Measurements from ENCODE around the gene PICALM.
A peak's percentile ranks its signal among the peaks of the same experiment; 100 is the strongest.
"Not testable (repeated sequence)": the region's sequence is repeated elsewhere in the genome, so short reads cannot be mapped to it uniquely, and the experiment has no call there.

PICALM gene, protein sequence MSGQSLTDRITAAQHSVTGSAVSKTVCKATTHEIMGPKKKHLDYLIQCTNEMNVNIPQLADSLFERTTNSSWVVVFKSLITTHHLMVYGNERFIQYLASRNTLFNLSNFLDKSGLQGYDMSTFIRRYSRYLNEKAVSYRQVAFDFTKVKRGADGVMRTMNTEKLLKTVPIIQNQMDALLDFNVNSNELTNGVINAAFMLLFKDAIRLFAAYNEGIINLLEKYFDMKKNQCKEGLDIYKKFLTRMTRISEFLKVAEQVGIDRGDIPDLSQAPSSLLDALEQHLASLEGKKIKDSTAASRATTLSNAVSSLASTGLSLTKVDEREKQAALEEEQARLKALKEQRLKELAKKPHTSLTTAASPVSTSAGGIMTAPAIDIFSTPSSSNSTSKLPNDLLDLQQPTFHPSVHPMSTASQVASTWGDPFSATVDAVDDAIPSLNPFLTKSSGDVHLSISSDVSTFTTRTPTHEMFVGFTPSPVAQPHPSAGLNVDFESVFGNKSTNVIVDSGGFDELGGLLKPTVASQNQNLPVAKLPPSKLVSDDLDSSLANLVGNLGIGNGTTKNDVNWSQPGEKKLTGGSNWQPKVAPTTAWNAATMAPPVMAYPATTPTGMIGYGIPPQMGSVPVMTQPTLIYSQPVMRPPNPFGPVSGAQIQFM

DNA sequence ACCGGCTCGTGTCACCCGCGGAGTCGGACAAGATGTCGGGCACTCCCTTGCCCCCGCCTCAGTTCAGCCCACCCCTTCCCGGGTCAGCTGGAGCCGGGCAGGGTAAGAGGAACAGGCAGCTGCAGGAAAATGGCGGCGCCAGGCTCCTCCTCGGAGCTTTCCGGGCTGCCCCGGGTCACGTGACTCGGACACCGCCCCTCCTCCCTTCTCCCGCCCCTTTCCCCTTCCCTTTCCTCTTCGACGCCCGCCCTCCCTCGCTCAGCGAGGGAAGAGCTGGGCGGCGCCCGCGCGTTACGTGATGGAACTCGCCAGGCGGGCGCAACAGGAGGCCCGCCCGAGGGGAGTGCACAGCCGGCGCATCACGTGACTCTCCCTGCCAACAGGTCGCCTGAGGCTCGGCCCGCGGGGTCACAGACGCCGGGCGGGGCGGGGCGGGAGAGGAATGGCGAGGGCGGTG is at the start of gene PICALM:
Gene PICALM, minus strand, starts transcription at position 134 of the 457 bp plus-strand sequence. CDS start 304 bp downstream, outside the sequence.
- DNase-seq (ENCODE audit: low read depth in 2 of 2): peak; percentile 97

DNA sequence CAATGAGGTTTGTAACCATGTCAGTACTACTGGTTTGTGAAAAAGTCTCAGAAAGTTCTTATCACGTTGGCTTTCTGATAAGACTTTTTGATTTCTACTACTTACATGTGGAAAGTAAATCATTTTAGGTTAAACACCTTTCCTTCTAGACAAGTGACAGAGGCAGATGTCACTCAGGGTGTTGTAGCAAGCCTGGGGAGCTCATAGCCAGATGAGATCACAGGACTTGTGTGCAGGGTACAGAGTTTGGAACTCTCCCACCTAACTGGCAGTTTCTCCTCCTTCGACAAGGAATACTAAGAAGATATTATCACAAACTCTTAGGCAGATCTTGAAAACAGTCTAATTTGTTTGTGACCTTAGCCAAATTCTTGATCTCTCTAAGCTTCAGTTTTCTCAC is 49.4 kb upstream of the PICALM start:
- no peak for DNase-seq (ENCODE audit: low read depth in 2 of 2)

DNA sequence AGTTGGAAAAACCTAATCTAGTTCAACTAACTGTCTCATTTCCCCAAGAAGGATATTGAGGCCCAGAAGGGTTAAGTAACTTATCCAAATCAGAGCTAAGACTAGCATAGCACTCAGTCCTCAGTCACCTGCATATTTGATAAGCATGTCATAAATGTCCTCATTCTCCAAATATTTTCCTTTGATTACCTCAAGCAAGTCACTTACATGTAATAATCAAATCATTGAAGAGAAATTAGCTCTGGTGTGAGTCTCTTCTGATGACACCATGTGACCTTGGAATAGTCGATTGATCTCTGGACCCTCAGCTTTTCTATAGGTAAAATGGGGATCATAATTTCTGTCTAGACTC is 48.8 kb upstream of the PICALM start:
- DNase-seq (ENCODE audit: low read depth in 2 of 2): no peak

DNA sequence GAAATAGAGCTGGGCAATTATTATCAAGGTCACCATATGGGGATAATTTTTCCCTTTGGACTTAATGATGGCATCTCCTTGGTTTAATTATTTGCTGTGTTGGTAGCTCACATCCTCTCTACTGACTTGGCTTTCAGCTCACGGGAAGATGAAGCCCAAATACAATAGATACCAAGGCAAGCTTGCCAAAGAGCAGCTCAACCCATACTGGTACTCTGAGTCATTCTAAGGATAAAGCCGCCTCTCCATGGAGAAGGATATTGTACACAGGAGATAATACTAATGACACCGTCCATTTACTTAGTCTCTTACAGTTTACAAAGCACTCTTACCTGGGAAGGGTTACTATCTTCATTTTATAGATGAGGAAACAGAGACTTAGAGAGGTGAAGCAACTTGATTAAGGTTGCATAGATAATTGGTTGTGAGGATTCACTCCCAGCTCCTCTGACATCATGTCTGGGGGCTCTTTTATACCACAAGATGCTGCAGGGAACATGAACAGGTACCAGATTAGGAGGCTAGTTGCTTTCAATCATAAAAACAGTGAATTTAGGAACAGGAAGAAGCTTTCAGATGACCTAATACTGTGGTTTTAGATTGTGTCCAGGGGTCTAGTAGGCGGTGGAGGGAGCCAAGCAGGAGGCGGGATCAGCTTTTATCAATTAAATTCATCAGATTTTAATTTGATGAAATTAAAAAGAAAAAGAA is 48.3 kb upstream of the PICALM start:
- no peak for DNase-seq (ENCODE audit: low read depth in 2 of 2)

DNA sequence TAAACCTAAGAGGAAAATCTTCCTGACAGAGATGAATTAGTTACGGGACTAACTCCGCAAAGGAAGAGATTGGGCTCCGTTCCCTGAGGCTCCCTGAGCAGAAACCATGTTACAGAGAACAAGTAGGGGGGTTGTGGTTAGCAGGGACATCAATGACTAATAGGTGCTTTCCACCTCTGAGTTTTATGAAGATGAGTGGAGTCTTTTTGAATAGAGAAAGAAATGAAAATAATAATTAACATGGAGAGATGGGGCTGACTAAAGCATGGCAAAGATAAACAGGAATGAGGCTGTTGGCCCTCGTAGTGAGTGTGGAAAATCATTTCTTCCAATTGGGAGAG is 47.5 kb upstream of the PICALM start:
- DNase-seq (ENCODE audit: low read depth in 2 of 2): no peak

DNA sequence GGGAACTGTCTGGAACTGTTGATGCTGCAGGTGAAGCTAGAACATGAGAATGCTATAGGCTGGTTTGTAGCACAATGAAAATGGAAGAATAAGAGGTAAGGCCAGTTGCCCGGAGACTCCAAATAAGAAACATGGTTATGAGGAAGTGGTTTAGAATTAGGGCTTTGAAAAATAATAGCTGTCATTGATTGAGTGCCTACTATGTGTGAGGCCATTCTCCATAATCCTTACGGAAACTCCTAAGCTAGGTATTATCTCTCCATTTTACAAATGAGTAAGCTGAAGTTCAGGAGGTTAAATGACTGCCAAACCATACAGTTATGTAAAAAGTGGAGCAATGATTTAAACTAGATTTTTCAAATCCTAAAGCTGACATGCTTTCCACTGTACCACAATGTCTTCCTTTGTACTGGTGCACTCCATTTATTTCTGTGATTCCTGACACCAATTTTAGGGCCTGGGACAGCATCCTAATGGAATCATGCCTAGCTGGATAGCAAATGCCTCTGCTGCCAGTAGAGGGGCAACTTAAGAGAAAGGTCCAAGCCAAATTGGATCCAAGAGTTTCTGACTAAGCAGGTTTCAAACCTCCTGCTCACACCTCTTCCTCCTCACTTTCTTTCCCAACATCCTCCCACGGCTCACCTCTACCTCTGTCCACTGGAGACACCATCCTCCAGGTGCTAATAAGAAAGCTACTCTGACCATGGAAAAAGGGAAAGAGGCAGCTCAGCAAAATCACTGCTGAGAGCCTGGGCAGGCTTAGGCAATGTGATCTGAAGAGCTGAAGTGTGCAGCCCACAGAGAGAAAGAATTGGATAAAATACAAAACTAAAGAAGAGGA is 46.9 kb upstream of the PICALM start:
- no peak for DNase-seq (ENCODE audit: low read depth in 2 of 2)

DNA sequence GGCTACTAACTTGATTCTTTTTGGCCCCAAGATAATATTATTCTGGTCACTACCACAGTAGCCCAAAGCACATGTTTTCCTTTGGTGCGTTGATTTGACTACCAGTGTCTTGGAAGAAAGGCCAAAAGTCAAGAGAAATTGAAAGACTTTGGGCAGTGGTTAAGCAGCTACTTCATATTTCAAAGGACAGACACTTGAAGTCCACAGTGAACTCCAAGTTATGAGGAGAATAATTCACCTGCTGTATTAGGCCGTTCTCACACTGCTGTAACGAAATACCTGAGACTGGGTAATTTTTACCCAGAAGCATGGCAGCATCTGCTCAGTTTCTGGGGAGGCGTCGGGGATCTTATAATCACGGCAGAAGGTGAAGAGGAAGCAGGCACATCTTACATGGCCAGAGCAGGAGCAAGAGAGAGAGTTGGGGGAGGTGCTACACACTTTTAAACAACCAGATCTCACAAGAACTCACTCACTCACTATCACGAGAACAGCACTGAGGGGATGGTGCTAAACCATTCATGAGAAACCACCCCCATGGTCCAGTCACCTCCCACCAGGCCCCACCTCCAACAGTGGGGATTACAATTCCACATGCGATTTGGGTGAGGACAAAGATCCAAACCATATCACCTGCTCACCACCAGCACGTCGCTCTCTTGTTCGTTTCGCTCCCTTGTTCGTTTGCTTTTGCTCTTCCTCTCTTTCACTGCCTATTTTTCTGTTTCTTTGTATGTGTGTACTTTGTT is 40.2 kb upstream of the PICALM start:
- DNase-seq (ENCODE audit: low read depth in 2 of 2): no peak

DNA sequence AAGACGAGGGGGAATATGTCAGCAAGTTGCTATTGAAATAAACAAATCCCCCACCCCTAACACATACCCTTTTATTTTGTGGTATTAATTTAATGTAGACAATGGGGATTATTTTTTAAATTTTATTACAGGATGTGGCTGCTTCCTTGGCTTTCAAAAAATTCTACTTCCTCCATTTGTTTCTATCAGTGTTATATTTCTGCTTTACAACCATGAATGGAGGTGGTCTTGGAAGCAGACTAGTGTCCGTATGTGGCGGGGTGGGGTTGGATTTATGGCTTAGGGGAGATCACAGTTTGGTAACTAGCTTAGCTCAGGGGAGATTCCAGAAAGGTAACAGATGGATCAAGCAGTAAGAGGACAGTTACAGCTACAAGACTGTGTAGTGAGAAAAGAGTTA is 39.3 kb upstream of the PICALM start:
- DNase-seq (ENCODE audit: low read depth in 2 of 2): no peak

DNA sequence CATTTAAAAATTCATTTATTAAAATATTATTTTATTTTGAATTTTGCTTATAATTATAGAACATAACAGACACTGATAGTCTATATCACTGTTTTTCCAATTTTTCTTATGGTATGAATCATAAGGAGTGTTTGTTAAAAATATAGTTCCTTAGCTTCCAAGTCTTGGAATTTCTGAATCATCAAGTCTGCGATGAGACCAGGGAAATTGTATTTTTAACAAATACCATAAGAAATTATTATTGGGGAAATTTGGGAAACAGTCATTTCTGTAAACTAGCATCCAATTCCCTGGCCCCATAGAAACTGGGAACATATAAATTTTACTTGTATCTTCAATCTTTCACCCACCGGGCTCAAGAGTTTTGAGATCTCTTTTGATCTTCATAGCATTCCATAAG is 38.0 kb upstream of the PICALM start:
- DNase-seq (ENCODE audit: low read depth in 2 of 2): no peak

DNA sequence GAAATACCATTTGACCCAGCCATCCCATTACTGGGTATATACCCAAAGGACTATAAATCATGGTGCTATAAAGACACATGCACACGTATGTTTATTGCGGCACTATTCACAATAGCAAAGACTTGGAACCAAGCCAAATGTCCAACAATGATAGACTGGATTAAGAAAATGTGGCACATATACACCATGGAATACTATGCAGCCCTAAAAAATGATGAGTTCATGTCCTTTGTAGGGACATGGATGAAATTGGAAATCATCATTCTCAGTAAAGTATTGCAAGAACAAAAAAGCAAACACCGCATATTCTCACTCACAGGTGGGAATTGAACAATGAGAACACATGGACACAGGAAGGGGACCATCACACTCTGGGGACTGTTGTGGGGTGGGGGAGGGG is 37.1 kb upstream of the PICALM start:
- not testable (repeated sequence) for DNase-seq (ENCODE audit: low read depth in 2 of 2)

DNA sequence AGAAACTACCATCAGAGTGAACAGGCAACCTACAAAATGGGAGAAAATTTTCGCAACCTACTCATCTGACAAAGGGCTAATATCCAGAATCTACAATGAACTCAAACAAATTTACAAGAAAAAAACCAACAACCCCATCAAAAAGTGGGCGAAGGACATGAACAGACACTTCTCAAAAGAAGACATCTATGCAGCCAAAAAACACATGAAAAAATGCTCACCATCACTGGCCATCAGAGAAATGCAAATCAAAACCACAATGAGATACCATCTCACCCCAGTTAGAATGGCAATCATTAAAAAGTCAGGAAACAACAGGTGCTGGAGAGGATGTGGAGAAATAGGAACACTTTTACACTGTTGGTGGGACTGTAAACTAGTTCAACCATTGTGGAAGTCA is 36.7 kb upstream of the PICALM start:
- not testable (repeated sequence) for DNase-seq (ENCODE audit: low read depth in 2 of 2)

DNA sequence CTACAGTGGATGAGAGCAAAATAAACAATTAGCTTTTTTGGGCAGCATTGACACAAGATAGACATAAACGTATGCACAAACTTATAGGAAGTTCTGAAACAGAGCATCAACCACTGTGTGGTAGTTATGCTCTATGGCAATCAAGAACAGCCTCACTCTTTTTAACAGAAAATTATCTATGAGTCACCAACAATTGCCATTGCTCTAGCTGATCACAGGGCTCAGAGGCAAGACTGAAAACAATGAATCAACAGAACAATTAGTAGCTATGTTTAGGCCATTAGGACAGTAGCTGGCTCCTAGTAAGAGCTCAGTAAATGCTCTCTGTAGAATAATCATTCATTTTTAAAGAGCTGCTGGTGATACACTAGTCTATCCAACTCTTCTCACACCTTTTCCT is 34.9 kb upstream of the PICALM start:
- no peak for DNase-seq (ENCODE audit: low read depth in 2 of 2)

DNA sequence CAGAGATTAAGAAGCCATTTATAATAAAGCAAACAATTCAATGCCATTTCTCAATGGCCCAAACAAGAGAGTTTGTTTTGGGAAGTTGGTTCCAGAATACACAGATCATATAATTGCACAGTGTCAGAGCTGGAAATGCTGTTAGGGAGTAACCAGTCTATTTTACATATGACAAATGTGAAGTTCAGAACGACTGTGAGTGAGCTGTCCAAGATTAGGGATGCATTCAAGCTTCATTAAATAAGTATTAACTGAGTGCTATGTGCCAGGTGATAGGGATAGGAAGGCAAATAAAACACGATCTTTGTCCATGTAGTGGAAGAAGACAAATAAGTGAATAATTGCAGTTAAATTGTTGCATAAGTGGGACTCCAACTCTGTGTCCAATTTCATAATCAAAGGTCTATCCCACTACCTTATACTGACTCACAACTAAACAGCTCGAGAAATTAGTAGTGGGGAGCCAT is 33.1 kb upstream of the PICALM start:
- DNase-seq (ENCODE audit: low read depth in 2 of 2): no peak

DNA sequence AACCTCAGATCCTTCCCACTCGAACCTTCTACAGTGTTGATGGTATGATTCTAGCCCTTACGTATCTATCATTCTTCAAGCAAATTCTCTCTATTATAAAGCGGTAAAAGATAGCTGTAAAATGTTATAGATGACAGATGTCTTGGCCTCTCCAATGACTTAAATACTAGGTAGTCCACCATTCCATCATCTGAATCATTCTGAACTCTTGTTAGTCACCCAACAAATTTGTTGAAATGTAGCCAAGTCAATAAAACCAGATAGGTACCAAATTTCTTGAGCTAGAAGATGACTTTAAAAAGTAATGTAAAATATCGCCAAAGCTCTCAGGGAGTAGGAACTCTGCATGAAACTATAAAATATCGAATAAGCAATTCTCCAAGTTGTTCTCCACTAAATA is 32.6 kb upstream of the PICALM start:
- DNase-seq (ENCODE audit: low read depth in 2 of 2): no peak

DNA sequence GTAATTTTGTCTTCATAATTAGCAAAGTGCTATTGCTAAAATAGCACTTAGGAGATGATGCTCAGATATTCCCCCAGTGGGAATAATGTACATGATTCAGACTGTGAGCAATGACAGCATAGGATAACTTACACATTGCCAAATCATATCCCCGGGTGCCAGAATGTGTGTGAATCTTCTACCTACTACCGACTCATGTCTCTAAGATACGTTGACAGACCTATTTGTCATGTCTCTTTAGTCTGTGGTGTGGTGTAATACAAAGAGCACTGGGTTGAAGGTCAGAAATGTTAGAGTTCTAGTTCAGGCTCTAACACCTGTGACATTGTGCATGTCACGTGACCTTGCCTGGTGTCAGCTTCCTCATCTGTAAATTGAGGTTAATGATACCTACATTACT is 31.0 kb upstream of the PICALM start:
- DNase-seq (ENCODE audit: low read depth in 2 of 2): no peak

DNA sequence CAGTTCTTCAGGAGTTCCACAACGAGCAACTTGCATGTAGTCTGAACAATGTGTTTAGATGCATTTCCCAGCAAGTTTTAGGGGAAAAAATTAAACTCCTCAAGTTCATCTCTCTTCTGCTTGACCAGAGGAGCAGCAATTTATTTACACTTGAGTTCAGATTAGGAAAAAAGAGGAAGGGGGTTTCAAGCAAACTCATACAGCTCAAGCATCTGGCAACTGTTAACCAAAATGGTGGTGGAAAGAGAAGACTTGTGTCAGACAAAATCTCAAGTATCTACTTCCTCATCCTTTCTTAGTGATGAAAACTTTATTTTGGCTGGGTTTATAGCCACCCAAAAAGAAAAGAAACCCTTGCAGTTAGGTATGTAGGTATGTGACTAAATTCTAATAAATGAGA is 29.1 kb upstream of the PICALM start:
- no peak for DNase-seq (ENCODE audit: low read depth in 2 of 2)

DNA sequence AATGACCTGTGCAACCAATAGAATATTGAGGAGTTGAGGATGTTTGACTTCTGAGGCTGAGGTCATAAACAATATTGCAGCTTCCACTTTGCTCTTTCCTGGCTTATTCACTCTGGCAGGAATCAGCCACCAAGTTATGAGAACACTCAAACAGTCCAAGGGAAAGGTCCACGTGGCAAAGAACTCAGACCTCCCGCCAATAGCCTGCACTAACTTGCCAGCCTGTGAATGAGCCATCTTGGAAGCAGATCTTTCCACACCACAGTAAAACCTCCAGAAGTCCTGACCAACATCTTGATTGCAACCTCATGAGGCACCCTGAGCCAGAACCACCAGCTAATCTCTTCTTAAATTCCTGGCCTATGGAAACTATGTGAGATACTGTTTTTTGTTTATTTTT is 22.7 kb upstream of the PICALM start:
- DNase-seq (ENCODE audit: low read depth in 2 of 2): no peak

DNA sequence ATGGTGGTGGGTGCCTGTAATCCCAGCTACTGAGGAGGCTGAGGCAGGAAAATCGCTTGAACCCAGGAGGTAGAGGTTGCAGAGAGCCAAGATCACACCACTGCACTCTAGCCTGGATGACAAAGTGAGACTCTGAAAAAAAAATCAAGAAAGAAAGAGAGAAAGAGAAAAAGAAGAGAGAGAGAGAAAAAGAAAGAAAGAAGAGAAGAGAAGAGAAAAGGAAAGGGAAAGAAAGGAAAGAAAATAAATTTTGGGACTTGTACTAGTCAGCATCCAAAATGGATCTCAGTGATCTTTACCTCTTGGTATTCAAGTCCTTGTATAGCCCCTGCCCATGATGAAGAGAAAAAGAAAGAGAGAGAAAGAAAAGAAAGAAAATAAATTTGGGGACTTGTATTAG is 22.2 kb upstream of the PICALM start:
- no peak for DNase-seq (ENCODE audit: low read depth in 2 of 2)

DNA sequence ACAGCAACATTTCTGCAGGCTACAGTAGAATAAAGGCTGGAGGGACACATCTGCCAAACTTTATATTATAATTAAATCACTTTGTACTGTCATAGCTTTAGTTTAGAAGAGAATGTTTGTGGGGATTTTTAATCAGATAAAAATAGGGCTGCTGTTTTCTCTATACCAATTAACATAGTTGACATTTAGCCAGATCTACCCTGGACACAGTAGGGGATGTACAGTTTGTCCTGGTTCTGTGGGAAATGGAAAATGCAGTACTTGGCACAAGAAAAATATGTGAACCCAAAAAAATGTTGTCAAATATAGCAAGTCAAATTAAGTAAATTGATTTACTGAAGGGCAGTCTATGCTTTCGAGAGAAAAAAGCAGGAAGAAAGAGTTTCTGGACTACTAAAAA is 20.8 kb upstream of the PICALM start:
- DNase-seq (ENCODE audit: low read depth in 2 of 2): no peak

DNA sequence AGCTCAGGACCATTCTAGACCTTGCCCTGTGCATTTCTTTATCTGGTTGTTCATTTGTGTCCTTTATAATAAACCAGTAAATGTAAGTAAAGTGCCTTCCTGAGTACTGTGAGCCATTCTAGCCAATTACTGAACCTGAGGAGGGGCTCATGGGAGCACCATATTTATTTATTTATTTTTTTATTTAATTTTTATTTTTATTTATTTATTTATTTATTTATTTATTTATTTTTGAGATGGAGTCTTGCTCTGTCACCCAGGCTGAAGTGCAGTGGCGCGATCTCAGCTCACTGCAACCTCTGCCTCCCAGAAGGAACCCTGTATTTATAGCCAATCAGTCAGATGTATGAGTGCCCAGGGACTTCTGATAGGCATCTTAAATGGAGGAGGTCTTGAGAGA is 18.8 kb upstream of the PICALM start:
- not testable (repeated sequence) for DNase-seq (ENCODE audit: low read depth in 2 of 2)

DNA sequence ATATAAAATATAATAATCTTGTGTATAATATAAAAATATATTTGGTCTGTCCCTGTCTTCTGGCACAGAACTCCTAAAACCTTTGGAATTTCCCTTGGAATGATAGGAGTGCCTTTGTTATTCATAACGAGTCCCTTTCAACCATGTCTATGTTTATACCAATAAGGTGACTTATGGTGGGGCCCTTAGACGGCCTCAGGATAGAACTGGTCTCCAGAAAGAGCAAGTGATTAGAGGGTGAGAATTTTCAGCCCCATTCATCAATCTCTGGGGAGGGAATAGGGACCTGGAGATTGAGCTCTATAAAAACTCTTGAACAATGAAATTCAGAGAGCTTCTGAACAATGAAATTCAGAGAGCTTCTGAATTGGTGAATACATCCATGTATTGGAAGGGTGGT is 18.4 kb upstream of the PICALM start:
- DNase-seq (ENCODE audit: low read depth in 2 of 2): no peak

All from stimulated activated CD8-positive, alpha-beta memory T cell treated with anti-CD3 and anti-CD28 coated beads, Interleukin-2, amount 100 ng/mL, for 48 hours (primary cell).